Stimulated activated CD4-positive, alpha-beta T cell treated with anti-CD3 and anti-CD28 coated beads, TNF-alpha, amount 100 ng/mL, for 24 hours (primary cell): ENCODE data around the gene ABCC3.

Source experiments
- DNase-seq, 3 experiments: peaks; one replicate each; pipeline ENCODE4 v3.0.0-alpha.2; 2020; ENCODE audit warnings: low read depth in 3 of 3

Gene ABCC3, protein sequence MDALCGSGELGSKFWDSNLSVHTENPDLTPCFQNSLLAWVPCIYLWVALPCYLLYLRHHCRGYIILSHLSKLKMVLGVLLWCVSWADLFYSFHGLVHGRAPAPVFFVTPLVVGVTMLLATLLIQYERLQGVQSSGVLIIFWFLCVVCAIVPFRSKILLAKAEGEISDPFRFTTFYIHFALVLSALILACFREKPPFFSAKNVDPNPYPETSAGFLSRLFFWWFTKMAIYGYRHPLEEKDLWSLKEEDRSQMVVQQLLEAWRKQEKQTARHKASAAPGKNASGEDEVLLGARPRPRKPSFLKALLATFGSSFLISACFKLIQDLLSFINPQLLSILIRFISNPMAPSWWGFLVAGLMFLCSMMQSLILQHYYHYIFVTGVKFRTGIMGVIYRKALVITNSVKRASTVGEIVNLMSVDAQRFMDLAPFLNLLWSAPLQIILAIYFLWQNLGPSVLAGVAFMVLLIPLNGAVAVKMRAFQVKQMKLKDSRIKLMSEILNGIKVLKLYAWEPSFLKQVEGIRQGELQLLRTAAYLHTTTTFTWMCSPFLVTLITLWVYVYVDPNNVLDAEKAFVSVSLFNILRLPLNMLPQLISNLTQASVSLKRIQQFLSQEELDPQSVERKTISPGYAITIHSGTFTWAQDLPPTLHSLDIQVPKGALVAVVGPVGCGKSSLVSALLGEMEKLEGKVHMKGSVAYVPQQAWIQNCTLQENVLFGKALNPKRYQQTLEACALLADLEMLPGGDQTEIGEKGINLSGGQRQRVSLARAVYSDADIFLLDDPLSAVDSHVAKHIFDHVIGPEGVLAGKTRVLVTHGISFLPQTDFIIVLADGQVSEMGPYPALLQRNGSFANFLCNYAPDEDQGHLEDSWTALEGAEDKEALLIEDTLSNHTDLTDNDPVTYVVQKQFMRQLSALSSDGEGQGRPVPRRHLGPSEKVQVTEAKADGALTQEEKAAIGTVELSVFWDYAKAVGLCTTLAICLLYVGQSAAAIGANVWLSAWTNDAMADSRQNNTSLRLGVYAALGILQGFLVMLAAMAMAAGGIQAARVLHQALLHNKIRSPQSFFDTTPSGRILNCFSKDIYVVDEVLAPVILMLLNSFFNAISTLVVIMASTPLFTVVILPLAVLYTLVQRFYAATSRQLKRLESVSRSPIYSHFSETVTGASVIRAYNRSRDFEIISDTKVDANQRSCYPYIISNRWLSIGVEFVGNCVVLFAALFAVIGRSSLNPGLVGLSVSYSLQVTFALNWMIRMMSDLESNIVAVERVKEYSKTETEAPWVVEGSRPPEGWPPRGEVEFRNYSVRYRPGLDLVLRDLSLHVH (N-terminal part only)

DNA sequence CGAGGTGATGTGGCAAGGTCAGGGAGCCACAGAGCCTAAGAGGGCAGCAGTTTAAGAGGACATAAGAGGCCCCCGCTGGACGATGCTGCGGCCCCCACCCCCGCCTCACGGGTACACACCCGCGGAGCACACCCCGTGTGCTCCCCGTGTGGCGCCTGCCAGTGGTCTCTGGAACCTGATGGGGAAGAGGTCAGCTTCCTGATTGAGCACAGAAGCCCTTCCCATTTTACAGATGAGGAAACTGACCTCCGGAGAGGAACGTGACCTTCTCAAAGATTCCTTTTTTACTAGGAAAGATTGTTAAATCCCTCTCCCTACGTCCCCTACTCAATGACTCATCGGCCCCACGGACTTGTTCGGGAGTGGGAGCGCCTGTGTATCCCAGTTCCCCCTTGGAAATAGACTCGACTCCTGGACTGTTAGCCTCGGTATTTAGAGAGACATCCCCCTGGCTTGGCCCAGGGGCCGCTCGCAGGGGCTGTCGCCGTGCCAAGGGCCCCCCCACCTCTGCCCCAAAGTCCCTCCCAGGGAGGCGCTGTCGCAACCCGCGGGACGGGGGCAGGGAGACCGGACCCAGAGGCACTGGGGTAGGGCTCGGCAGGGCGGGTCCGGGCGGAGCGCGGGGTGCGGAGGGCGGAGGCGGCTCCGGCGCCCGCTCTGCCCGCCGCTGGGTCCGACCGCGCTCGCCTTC lies at the start of gene ABCC3:
Gene ABCC3, plus strand, starts transcription at position 658 of the 691 bp plus-strand sequence. CDS start 56 bp downstream, outside the sequence.
- no peak for DNase-seq

DNA sequence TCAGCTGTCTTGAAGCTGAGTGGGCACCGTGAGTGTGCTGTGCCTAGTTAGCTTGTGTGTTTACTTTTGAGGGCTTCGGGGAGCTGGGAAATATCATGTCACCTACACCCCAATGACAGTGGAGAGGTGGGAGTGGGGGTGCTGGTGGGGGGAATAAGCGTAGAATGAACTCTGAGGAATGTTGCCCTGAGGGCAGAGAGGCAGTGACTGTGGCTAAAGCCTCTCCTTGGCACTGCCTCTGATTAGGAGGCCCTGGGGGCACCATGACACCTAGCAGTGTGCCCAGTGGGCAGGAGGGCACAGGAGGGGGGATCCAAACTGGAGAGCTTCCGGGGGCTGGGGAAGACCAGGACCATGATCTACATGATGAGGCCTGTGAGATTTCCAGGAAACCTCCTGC lies 49.3 kb upstream of the ABCC3 start:
- DNase-seq = no peak

DNA sequence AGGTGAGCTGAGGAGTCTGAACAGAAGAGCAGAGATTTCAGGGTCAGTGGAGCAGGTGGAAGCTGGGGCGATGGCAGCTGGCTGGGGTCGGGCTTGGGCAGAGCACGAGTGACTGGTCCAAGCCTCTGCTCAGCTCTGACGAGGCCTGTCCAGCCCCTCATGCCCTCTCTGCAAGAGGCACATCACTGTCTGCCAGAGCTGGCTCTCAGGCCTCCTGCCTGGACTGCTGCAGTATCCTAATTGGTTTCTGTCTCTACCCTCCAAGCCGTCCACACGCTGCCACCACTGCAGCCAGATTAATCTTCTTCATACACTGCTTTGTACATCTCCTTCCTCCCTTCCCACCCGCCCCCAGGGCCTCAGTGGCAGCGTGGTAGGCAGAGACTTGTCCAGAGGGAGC lies 48.8 kb upstream of the ABCC3 start:
- DNase-seq = no peak

DNA sequence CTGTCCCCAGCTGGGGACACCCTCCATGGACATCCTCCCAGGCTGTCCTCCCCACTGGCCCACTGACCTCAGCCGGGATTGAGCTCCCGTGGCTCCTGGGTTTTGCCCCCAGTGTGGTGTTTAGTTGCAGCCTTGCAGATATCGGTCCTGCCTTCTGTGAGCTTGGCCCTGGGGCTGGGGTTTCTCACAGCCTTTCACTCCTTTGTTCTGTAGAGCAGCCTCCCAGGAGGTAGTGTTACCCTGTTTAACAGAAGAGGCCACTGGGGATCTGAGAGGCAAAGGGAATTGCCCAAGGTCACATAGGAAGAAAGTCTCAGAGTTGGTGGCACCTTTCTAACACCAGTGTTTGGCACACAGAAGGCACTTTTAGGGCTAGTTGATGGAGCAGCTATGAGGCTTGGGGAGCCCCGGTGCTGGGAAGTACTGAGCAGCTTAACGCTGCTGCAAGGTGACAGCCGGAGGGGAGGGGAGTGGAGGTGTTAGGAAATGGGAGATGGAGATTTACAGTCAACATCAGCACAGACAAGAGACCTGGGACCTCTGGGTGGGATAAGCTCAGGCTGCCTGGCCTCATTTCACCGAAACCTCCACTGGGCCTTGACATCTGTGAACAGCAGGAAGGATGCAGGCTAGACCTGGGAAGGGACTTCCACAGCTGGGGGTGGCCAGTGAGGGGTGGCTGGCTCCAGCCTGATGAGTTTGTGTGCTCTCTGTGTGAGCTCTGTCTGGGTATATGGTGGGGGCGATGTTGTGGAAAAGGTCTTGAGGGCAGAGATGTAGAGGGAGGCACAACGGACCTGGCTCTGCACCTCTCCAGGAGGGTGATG lies 48.0 kb upstream of the ABCC3 start:
- no peak for DNase-seq

DNA sequence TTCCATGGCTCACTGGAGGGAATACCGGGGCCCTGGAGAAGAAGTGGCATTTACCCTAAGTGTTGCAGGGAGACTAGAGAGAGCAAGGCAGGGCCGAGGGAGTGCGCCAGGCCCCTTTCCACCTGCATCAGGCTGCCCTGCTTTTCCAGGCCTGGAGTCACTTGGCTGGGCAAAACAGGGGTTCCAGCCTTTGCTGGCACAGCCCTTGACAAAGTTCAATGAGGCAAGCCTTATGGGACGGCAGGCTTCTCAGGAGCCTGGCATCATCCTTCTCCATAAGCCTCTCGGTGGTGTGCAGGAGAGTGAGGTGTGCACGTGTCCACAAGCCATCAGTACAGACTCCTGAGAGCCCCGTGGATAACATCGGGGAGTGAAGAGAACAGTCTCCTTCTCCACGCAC lies 47.1 kb upstream of the ABCC3 start:
- DNase-seq = no peak

DNA sequence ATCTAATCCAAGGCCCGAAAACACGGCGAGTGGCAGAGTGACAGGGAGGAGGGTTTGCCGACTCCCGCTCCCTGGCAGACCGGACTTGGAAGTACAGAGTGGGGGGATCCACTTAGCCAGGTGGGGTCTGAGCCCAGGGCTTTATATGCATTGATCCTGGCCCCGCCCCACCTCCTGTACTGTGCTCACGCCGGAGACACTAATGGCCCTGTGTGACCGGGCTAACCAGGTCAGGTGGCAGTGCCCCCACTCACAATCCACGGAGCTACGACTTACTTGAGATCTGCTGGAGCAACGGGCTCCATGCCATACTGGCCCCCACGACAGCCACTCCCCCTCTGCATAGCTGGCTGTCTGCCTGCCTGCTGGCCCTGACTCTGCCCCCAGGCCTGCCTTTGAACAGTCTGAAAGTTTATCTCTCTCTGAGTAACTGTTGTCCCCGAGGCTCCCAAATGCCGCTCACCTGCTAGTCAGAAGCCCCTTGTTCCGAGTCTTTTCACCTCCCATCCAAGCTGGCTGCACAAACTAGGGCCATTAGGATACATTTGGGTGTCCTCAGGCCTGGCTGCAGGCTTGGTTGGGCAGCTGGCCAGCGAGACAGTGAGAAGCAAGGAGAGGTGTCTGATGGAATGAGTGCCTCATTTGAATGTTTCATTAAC lies 46.2 kb upstream of the ABCC3 start:
- DNase-seq = no peak

DNA sequence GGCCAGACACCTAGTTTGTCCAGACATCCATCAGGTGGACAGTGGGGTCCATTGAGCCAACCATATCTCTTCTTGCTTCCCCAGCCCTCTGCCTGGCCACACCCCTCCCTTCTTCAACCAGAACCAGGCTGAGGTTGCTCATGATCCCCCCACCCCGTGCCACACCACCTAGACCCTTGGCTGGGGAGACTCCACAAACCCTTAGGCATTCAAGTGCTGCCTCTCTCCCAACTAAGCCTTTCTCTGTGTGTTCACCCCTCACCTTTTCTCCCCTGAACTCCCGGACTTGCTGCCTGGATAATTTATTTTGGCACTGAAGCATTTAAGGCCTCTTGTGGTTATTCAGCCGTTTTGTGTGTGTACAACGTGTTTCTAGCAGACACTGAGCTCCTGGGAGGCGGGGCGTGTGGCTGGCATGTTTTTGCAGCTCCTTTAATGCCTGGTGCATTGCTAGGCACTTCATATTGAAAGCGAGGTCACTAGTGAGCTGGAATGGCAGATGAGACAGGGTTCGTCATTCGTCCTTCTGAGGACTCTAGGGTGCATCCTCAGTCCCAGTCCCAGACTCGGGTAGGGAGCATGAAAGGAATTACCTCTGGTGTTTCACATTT lies 45.5 kb upstream of the ABCC3 start:
- no peak for DNase-seq

DNA sequence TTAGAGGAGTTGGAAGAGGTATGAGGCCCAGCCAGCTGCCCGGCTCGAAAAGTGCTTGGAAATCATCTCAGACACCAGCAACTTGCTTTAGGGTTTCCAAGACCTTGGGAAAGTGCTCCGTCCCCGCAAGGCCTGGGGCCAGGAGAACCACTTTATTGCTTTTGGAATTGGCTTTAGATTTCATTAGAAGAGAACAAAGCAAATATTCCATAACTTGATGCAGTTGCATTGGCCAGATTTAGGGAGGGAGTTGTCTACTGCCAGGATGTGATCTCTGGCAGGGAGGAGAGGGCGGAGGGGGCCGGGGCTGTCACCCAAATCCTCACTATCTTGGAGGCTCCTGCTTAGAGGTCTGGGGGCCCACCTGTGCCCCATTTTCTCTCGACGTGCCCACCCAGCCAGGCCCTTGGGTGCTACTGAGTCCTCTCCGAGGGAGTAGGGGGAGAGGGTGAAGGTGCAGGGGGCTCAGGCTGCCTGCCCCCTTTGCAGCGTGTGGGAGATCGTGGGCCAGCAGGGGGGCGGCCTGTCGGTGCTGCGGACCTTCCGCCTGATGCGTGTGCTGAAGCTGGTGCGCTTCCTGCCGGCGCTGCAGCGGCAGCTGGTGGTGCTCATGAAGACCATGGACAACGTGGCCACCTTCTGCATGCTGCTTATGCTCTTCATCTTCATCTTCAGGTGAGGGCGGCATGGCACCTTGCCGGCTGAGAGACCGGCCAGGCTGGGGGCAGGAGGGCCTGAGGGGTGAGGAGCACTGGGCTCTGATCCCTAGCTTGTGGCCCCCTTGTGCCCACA lies 43.5 kb upstream of the ABCC3 start:
- DNase-seq = no peak

DNA sequence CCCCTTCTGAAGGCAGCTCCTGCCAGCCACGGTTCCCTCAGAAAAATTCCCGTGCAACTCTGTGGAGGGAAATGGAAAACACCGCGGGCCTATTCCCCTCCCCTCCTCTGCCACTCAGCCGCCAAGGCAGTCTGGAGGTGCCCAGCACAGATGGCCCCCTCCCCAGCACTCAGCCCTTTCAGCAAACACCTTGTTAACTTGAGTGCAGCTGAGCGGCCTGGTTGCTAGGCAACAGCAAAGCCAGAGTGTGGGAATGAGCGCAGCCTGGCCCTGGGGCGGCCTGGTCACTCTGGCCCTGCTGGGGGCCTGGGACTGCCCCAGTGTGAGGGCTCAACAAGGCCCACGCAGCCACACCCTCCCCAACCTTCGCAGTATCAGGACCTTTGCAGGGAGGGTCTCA lies 41.4 kb upstream of the ABCC3 start:
- DNase-seq = no peak

DNA sequence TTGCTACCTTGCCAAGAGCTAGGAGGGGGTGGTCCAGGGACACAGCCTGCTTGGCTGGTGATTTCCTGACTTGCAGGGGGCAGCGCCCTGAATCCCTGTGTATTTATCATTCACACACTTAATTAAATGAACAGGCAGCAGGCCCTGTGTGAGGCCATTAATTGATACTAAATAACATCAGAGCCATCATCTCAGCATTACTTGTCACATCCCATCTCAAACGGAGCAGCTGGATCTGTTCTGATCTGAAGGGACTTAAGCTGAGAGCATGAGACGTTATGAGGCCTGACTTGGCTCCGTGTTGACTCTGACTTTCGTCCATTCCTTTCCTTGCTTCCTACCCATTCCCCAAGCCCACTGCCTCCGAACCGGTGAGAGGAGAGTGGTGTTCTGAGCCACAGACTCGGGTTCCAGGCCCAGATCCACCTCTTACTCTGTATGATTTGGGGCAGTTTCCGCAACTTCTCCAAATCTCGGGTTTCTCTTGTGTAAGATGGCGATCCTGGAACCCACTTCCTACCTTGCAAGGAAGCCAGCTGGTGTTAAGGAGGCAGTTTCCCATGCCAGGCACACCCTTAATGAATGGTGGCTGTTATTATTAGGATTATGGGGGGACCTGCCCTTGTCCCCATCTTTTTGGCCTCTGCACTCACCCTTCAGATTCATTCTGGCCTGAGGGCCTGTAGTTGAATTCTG lies 40.4 kb upstream of the ABCC3 start:
- no peak for DNase-seq

DNA sequence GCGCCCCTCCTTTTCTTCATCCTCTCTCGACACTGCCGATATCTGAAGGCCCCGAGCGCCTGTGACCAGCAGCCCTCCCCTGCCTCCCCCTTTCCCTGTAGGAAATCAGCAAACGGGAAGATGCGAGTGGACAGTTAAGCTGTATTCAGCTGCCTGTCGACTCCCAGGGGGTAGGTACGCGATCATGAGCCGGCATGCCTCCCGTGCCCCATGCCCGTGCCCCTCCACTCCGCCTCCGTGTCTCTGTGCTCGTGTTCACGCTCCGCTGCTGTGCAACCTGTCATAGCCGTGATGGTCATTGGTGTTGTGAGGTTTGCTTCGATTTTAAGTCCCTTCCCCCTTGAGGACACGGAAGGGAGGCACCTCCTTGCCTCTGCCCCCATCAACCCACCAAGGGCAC lies 39.8 kb upstream of the ABCC3 start:
- DNase-seq = no peak

DNA sequence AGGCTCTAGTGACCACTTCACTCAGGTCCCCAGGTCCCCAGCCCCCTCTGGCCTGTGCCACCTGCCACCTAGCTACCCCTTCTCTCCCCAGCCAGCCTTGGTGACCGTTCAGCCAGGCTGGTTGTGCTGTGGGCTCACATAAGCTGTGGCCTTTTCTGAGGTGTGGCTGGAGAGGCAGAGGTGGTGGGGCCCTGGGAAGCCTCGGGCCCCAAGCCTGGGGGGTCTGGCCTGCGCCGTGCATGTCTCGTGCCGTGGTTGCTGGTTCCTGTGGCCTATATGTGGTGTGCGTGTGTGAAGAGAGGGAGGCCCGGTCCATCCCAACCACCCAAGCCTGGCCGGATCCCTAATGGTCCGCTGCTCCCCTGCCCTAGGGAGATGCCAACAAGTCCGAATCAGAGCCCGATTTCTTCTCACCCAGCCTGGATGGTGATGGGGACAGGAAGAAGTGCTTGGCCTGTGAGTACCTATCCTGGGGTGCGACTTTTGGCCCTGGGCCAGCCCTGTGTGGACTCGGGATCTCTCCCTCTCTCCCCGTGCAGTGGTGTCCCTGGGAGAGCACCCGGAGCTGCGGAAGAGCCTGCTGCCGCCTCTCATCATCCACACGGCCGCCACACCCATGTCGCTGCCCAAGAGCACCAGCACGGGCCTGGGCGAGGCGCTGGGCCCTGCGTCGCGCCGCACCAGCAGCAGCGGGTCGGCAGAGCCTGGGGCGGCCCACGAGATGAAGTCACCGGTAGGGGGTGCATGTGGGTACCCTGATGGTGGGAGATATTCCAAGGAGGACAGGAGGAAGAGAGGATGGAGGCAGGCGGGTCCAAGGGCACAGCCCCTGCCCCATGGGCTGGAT lies 38.3 kb upstream of the ABCC3 start:
- no peak for DNase-seq

DNA sequence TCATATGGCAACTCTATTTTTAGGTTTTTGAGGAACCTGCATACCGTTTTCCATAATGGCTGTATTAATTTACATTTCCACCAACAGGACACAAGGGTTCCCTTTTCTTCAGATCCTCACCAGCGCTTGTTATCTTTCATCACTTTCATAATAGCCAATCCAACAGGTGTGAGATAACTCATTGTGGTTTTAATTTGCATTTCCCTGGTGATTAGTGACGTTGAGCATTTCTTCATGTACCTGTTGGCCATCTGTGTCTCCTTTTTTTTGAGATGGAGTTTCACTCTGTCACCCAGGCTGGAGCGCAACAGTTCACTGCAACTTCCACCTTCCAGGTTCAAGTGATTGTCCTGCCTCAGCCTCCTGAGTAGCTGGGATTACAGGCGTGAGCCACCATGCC lies 36.2 kb upstream of the ABCC3 start:
- DNase-seq = no peak

DNA sequence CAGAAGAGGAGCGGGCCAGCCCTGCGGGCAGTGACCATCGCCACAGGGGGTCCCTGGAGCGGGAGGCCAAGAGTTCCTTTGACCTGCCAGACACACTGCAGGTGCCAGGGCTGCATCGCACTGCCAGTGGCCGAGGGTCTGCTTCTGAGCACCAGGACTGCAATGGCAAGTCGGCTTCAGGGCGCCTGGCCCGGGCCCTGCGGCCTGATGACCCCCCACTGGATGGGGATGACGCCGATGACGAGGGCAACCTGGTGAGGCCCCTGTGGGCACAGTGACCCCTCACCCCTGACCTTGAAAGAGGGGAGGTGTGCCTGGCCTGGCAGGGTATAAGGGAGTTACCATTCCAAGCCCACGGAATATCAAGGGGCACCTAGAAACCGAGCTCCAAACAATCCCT lies 35.1 kb upstream of the ABCC3 start:
- DNase-seq = no peak

DNA sequence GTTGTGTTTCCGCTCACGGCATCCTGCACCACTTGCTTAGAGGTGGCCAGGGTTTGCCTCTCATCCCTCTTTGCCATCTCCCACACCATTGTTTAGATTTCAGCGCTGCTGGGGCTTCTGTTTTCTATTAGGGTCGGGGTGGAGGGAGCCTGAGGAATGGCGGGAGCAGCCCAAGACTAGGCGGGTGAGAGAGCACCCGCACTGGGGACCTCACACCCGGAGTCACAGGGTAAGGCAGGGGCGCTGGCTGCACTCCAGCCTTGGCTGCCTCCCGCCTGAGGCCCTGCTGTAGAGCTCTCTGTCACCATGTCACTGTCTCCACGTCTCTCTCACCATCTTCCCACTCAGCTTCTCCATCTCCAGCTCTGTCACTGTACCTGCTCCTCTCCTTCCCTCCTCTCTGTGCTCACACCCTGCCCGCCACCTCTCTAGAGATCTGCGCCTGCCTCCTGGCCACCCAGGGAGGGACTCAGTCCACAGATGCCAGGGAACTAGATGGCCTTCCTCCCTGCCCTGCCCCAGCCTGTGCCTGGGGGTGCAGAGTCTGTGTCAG lies 32.8 kb upstream of the ABCC3 start:
- no peak for DNase-seq

DNA sequence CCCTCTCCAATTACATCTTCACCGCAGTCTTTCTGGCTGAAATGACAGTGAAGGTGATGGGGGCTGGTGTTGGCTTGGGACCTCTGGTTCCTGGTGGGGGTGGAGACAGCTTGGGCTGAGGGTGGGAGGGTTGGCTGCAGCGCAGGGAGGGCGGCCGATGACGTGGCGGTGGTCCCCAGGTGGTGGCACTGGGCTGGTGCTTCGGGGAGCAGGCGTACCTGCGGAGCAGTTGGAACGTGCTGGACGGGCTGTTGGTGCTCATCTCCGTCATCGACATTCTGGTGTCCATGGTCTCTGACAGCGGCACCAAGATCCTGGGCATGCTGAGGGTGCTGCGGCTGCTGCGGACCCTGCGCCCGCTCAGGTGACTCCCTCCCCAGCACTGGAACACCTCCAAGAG lies 31.8 kb upstream of the ABCC3 start:
- DNase-seq = no peak

DNA sequence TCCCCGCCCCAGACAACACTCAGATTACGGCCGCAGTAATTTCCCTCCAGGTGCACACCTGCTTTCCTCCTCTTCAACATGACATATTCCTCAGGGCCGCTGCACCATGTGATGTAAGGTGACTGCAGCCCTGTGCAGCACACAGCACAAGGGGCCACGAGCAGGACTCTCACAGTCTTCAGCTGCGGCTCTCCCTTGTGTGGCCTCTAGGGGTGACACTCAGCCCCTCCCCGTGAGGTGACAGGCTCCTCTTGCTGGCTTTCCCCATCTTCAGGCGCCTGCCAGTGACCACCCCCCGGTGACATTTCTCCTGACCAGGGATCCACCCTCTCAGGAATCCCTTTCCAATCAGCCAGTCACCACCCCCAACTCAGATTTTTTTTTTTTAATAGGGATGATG lies 31.3 kb upstream of the ABCC3 start:
- no peak for DNase-seq
